HG03108 (cell line): ENCODE results near the gene BCAS1.

Experiments used
- ATAC-seq: cut with Tn5 transposase; IDR thresholded peaks from one replicate; pipeline ENCODE4 v1.9.1; 2021; ENCODE audit warnings: moderate library complexity; ENCODE audit not compliant: unreplicated experiment

The BCAS1 gene

DNA sequence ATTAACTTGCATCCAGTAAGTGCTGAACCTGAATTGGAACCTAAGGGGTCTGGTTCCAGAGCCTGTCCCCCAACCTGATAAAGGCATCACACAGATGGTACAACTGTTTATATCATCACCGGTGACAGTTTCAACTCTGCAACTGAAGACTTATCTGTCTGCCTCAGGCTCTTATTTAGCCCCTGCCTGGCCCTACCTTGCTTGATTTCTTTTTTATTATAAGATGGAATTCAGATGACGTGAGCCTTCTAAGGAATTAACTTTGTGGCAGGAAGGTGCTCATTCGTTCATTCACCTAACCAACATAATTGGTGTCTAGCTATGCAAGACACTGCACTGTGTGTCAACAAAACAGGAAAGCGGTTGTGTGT lies 175.0 kb downstream of the BCAS1 start:
- no peak for ATAC-seq

DNA sequence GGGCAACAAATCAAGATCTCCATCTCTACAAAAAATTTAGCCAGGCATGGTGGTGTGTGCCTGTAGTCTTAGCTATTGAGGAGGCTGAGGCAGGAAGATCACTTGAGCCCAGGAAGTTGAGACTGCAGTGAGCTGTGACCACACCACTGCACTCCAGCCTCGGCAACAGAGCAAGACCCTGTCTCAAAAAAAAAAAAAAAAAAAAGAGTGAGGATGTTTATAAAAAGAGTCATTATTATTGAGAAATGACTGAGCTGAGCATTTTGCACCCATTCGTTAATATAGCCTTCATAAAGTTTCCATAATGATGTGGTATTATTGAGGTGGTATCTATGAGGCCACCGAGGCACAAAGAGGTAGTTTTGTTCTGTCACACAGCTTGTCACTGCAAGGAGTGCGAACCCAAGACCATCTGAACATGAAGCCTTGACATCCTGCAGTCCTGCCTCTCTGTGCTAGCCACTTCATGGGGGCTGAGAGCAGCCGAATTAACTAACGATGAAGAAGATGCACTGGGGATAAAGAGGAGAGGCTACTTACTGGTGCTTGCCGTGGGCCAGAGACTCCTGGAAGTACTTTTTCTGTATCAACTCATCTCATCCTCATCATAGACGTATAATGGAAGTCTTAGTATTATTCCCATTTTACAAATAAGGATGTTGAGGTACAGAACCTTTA lies 175.5 kb downstream of the BCAS1 start:
- no peak for ATAC-seq
